K562 (cell line): ENCODE results near the gene HLA-F. TPM values are rescaled to one million over a fixed set of nuclear protein-coding genes. Genes with fewer than 3 reads are reported as not detected.

ENCODE experiments used
- ARID1B ChIP-seq: fragments of 450-650 bp; IDR thresholded peaks from 2 replicates; pipeline ENCODE4 v1.6.1; 2016; ENCODE audit warnings: antibody characterized with exemption, mild to moderate bottlenecking, inconsistent platforms
- CHCHD3 ChIP-seq: fragments of 250-450 bp; sonication (Bioruptor Pico); IDR thresholded peaks from 2 replicates; pipeline ENCODE4 v2.1.2; 2022; ENCODE audit warnings: mild to moderate bottlenecking
- CREB3L1 ChIP-seq: fragments of 450-650 bp; IDR thresholded peaks from 2 replicates; pipeline ENCODE4 v1.6.1; 2014; ENCODE audit warnings: low read depth, mild to moderate bottlenecking, moderate library complexity, borderline replicate concordance
- ESRRB ChIP-seq: fragments of 250-450 bp; sonication (Bioruptor Pico); IDR thresholded peaks from 2 replicates; pipeline ENCODE4 v1.5.0; 2020; ENCODE audit warnings: mild to moderate bottlenecking, moderate library complexity, borderline replicate concordance
- FOXP4 ChIP-seq: sonication (generic); formaldehyde crosslinking; IDR thresholded peaks from 2 replicates; pipeline ENCODE4 v1.8.0; 2022; ENCODE audit warnings: mild to moderate bottlenecking, missing genetic modification reagents, borderline replicate concordance
- KAT7 ChIP-seq: sonication (generic); formaldehyde crosslinking; IDR thresholded peaks from 2 replicates; pipeline ENCODE4 v1.8.0; 2022; ENCODE audit warnings: missing genetic modification reagents, mild to moderate bottlenecking, borderline replicate concordance
- MEF2A ChIP-seq: IDR thresholded peaks from 2 replicates; pipeline ENCODE4 v1.6.1; 2011; ENCODE audit warnings: low read depth, mild to moderate bottlenecking, low read length, moderate library complexity; ENCODE audit not compliant: control insufficient read depth
- RUNX1 ChIP-seq: sonication (generic); IDR thresholded peaks from 2 replicates; pipeline ENCODE4 v1.6.1; 2016; ENCODE audit warnings: antibody characterized with exemption, low read depth
- ZNF174 ChIP-seq: fragments of 250-450 bp; sonication (Bioruptor Pico); IDR thresholded peaks from 2 replicates; pipeline ENCODE4 v1.4.0; 2020; ENCODE audit warnings: mild to moderate bottlenecking
- ZNF263 ChIP-seq: sonication (generic); formaldehyde crosslinking; IDR thresholded peaks from 2 replicates; pipeline ENCODE4 v1.8.0; 2022; ENCODE audit warnings: mild to moderate bottlenecking, missing genetic modification reagents, borderline replicate concordance
- ZNF764 ChIP-seq: fragments of 250-450 bp; sonication (Bioruptor Pico); IDR thresholded peaks from 2 replicates; pipeline ENCODE4 v1.4.0; 2020; ENCODE audit warnings: low read depth, mild to moderate bottlenecking, moderate library complexity
- polyA plus RNA-seq, 8 experiments: library from polyadenylated mRNA; depleted of rRNA in 4 of 8; stranded (reverse) in 5 of 8; unstranded in 3 of 8; fragments of >200 nt; fragmentation: Nextera tagmentation in 2 of 8; fragmentation: Illumina TruSeq in 1 of 8; extraction: Ambion mirVana in 2 of 8; extraction: Trizol in 1 of 8; gene quantifications; 2 replicates each; pipeline versions ENCODE4 v1.2.1 to v1.2.3, GENCODE V29; 2011 to 2014; ENCODE audit warnings: inconsistent platforms in 1 of 8, missing spikeins in 1 of 8
- total RNA-seq, 7 experiments: library from RNA; depleted of rRNA in 6 of 7; stranded (reverse); fragments of >200 nt in 6 of 7; fragmentation: Illumina TruSeq in 2 of 7; extraction: Trizol in 2 of 7; gene quantifications; 2 replicates each; pipeline versions ENCODE4 v1.2.1 to v1.2.3, GENCODE V29; 2011 to 2021; ENCODE audit warnings: low replicate concordance in 1 of 7

HLA-F gene
- total and polyA plus RNA-seq, 9 of the 15 experiments (the other 6 are each of a cell fraction or from before 2014, with no cell fraction given), result 0.40 to 0.76 (median 0.46) TPM; not detected in 6

- TF ChIP-seq FOXP4 (CRISPR knock-in tag) (no peak), ESRRB (CRISPR knock-in tag) (no peak), CHCHD3 (CRISPR knock-in tag) (no peak), ZNF174 (CRISPR knock-in tag) (no peak), RUNX1 (no peak), ARID1B (no peak), ZNF263 (no peak), KAT7 (CRISPR knock-in tag) (no peak), ZNF764 (CRISPR knock-in tag) (no peak), CREB3L1 (no peak), MEF2A (no peak)
These were observed 20.3 kb downstream of the HLA-F start (continued) for GRCh38 chr6:29743568-29743967.
